ENCODE data around the gene PTPN14.

DNA sequence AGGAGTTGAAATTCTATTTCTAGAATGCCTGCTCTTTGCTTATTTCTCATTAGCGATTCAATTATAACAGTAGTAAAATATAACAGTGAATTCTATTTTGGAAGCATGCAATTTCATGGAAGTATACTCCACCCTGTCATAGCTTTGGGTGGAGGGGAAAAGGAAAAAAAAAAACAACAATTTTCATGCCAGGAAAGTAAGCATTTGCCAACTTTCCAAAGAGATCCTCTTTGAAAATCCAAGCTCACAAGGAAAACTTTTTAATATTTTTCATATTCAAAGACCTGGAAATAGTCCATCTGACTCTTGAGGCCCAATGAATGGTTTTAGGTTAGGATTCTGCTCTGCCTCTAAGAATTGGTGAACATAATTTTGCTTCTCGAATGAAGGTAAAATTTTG, 134.5 kb downstream of the PTPN14 start:
- TF ChIP-seq, protein P1, sequence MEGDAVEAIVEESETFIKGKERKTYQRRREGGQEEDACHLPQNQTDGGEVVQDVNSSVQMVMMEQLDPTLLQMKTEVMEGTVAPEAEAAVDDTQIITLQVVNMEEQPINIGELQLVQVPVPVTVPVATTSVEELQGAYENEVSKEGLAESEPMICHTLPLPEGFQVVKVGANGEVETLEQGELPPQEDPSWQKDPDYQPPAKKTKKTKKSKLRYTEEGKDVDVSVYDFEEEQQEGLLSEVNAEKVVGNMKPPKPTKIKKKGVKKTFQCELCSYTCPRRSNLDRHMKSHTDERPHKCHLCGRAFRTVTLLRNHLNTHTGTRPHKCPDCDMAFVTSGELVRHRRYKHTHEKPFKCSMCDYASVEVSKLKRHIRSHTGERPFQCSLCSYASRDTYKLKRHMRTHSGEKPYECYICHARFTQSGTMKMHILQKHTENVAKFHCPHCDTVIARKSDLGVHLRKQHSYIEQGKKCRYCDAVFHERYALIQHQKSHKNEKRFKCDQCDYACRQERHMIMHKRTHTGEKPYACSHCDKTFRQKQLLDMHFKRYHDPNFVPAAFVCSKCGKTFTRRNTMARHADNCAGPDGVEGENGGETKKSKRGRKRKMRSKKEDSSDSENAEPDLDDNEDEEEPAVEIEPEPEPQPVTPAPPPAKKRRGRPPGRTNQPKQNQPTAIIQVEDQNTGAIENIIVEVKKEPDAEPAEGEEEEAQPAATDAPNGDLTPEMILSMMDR (IDR thresholded peaks at IDR 0.05) = no peak
- no peak for TF ChIP-seq POLR2AphosphoS5 (IDR thresholded peaks at IDR 0.05; ENCODE audit: low read depth, low read length)
- TF ChIP-seq, protein P2, sequence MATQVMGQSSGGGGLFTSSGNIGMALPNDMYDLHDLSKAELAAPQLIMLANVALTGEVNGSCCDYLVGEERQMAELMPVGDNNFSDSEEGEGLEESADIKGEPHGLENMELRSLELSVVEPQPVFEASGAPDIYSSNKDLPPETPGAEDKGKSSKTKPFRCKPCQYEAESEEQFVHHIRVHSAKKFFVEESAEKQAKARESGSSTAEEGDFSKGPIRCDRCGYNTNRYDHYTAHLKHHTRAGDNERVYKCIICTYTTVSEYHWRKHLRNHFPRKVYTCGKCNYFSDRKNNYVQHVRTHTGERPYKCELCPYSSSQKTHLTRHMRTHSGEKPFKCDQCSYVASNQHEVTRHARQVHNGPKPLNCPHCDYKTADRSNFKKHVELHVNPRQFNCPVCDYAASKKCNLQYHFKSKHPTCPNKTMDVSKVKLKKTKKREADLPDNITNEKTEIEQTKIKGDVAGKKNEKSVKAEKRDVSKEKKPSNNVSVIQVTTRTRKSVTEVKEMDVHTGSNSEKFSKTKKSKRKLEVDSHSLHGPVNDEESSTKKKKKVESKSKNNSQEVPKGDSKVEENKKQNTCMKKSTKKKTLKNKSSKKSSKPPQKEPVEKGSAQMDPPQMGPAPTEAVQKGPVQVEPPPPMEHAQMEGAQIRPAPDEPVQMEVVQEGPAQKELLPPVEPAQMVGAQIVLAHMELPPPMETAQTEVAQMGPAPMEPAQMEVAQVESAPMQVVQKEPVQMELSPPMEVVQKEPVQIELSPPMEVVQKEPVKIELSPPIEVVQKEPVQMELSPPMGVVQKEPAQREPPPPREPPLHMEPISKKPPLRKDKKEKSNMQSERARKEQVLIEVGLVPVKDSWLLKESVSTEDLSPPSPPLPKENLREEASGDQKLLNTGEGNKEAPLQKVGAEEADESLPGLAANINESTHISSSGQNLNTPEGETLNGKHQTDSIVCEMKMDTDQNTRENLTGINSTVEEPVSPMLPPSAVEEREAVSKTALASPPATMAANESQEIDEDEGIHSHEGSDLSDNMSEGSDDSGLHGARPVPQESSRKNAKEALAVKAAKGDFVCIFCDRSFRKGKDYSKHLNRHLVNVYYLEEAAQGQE (IDR thresholded peaks at IDR 0.05; ENCODE audit: insufficient read depth in 1 of 2, low read depth in 2 of 2, low read length in 1 of 2) = no peak
- no peak for TF ChIP-seq TCF7L2 (IDR thresholded peaks at IDR 0.05; ENCODE audit: low read depth, low read length)
- no peak for TF ChIP-seq SIN3A (IDR thresholded peaks at IDR 0.05; ENCODE audit: borderline replicate concordance, insufficient read depth, low read depth, low read length)

Data from Panc1 (cell line).